GM18909 (cell line): ENCODE results near the gene ACTG2.
"Not testable (repeated sequence)": the region's sequence is repeated elsewhere in the genome, so short reads cannot be mapped to it uniquely, and the experiment has no call there.

ENCODE experiments used
- ATAC-seq: cut with Tn5 transposase; IDR thresholded peaks from one replicate; pipeline ENCODE4 v1.9.1; 2021; ENCODE audit warnings: mild to moderate bottlenecking; ENCODE audit not compliant: unreplicated experiment, poor library complexity

ACTG2 gene

DNA sequence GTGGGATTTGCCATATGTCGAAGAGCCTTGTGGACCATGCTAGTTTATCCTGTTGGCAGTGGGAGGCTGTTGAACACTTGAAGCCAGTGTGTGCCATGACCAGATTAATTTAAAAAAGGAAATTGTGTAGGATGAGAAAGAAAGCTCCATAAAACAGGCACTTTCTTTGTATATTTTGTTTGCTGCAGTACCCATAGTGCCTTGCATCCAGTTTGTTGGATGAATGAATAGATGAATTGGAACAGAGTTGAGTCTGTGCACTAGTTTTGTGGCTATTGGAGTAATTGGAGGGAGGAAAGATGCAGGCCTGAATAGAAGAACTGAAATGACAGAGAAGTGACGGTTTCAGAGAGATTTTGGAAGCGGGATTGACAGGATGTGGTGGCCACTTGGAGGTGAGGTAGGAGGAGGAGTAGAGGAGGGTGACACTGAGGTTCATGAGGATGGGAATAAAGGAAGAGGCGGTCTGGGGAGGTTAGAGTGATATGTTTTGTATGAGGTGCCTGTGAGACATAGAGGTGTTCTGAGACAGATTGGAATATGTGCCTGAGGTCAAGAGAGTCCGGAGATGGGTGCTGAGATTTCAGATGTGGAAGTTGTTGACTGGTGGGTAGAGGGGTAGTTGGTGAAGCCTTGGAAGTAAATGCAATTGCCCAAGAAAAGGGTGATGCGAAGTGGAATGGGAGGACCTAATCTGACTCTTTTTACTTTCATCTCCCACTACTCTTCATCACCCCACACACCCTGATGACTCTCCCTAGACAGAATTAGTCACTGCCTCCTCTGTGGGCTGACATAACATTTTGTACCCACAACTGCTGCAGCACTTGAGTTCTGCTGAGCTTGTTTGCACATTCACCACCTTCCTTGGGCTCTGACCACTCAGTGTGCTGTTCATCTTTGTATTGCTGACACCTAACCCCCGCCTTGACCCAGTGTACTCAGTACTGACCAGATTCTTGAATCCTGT, 39.0 kb downstream of the ACTG2 start:
- ATAC-seq, result no peak

DNA sequence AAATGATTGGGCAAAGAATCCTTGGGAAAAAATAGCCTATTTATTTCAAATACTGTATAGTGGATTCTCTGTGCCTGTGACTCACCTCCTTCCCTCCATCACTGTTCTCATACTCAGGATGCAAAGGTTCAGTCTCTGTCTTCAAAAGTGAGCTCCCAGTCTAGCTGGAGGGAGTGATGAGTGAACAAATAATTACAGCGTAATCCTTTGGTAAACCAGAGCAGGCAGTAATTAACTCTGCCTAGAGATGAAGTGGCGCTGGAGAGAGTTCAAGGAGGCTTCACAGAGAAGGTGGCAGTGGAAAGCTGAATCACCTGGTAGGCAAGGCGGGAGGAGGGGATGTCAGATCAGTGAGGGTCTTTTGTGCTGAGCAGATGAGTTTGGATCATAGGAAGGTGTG, 40.4 kb downstream of the ACTG2 start:
- ATAC-seq, result no peak

DNA sequence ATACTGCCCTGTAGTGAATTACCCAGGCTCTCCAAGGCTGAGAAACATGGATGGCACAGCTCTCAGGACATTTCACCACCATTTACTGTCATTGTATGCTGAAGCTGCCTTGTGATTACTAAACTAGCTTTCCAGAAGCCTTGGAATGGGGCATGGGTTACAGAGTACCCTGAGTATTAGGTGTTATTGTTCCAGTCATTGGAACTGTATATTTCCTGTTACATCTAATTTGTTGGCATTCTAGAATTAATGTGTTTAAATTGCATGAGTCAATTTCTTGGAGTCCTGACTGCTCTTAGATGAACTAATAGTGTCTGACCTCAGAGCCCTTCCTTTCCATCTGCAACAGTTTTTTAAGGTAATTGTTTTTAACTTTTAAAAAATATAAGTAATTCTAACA, 42.8 kb downstream of the ACTG2 start:
- no peak for ATAC-seq

DNA sequence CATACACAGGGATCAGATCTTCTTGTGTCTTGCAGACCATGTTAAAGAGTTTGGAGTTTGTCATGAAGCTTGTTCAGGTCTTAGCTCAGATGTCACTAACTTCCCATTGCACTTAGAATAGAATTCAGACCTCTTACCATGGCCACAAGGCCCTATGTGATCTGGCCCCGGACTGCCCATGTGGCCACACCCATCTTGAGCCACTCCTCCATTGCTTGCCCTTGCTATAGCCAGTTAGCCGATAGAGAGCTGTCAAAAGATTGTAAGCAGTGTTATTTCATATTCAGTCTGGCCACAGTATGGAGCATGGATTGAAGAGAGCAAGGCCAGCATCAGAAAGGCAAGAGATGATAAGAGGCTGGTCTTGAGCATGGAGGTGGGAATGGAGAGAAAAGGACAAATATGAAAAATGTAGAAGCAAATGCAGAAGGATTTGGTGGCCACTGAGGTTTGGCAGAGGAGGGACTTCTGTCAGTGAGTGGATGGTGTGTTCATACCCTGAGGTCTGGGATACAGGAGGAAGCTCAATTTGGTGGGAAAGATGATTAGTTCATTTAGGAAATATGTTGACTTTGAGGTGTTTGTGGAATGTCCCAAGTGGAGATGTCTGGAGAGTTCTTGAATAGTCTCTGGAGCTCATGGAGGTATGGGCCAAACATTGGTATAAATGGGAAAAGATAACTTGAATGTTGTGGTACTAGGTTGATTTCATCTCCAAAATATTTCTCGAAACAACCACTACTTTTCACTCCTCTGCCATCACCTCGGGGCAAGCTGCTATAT, 44.5 kb downstream of the ACTG2 start:
- ATAC-seq, result no peak

DNA sequence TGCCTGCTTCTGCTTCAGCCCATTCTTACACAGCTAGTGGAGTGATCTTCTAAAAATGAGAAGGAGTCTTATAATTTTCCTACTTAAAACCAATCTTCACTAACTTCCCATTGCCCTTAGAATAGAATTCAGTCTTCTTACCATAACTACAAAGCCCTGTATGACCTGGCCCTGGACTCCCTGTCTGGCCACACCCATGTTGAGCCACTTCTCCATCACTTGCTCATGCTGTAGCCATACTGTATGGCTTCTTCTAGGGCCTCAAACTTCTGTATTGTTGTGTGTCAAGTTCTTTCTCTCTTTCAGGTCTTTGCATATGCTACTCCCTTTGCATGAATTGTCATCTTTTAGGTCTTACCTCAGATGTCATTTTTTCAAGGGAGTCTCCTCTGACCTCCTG, 45.1 kb downstream of the ACTG2 start:
- no peak for ATAC-seq

DNA sequence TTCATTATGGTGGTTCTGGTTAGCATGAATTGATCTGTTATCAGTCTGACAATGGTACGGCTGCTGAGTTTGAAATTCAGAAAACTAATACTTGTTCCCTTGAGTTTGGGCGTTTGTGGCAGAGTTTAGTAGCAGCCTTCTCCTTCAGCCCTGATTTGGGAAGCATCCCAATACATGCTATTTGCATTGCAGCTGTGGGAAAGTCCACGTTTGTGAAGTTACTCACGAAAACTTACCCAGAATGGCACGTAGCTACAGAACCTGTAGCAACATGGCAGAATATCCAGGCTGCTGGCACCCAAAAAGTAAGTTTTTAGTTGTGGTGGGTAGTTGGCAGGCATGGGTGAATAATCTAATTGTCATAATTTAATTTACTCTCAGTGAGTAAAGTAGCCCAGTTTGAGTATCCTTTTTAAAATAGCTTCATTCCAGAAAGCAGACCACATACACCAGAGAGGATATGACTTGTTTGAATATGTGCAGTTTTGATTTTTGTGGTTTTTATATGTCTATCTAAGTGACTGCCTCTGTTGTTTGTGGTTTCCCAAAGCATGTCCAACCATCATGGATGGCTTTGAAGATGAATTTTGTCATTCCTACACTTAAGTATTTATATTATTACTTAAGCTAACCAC, 46.0 kb downstream of the ACTG2 start:
- no peak for ATAC-seq

DNA sequence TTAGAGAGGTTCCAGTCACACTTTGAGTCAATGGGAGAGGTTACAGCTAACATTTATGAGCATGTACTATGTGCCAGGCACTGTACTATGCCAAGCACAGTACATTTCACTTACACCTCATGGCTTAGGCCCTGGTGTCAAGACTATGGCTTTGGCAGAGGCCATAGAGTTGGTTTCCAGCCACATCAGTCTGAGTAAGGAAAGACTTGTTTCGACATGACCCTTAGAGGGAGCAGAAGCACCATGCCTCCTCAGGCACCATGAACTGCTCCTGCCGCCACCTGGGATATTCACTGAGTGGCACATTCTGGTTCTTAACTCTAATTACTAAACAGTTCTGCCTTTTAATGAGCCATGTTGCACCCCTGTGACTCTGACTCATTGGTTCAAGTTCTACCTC, 46.6 kb downstream of the ACTG2 start:
- no peak for ATAC-seq

DNA sequence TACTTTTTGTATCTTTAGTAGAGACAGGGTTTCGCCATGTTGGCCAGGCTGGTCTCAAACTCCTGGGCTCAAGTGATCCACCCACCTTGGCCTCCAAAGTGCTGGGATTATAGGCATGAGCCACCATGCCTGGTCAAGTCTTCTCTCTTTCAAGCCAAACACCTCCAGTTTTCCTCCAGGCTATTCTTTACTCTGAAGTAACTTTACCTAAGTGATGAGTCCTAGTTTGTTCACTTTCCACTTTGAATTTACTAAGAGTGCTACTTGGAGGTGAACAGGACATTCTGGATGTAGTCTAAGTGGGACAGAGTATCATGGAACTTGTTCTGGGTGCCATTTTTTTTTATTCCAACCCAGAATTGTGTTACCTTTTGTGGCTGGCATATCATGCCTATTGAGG, 47.3 kb downstream of the ACTG2 start:
- not testable (repeated sequence) for ATAC-seq

DNA sequence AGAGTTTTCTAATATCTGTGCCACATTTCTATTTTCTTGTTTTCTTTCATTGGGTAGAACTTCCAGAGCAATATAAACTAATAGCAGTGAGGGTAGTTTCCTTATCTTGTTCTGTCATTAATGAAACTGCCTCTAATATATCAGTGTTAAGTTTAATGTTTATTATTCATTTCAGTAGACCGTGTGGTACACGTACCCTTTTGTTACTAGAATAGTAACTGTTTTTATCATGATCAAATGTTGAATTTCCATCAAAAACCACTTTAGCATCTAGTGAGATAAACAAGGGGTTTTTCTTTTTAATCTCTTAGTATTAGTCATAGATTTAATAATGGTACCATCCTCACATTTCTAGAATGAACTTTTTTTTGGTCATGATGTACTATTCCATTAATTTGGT, 49.9 kb downstream of the ACTG2 start:
- no peak for ATAC-seq

DNA sequence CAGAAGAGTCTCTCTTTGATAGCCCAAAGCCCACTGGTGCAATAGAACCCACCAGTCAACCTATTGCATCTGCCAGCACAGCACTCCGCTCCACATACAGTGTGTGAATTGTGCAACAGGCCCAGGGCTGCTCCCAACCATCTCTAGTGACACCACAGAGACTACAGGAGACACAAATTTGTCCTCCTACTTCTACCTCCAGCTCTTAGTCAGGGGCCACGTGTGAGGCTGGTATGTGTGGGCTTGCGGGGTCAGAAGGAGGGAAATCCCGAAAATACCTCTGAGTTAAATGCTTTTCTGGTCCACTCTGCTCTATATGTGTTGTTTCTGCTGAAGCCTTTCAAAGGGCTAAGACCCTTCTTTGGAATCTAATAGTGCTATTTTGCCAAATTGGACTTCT, 51.9 kb downstream of the ACTG2 start:
- no peak for ATAC-seq

DNA sequence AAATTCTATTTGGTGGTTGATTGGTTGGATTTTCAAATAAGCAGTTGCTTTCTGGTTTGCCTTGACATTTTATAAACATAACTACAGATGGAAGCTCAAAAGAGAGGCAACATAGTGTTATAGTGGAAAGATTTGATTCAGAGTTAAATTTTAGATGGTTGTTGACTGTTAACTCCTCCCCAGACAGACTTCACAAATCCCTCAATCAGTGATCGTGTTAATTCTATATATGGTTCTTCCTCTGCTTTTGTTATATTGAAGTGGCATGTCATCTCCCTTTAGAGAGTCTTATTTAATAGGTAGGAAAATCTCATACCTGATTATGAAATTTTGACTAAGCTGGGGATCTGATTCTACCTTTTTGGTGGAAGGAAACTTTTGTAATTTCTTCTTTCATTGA, 53.4 kb downstream of the ACTG2 start:
- ATAC-seq, result no peak

DNA sequence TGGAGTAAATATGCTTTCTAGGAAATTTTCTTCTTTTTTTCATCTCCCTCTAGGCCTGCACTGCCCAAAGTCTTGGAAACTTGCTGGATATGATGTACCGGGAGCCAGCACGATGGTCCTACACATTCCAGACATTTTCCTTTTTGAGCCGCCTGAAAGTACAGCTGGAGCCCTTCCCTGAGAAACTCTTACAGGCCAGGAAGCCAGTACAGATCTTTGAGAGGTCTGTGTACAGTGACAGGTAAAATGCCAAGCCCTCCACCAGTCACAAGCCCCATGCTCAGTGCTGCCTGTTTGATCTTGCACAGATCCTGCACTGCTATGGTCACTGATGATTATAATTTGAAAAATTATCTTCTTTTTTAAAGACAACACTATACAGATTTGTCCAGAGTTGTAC, 53.9 kb downstream of the ACTG2 start:
- no peak for ATAC-seq

DNA sequence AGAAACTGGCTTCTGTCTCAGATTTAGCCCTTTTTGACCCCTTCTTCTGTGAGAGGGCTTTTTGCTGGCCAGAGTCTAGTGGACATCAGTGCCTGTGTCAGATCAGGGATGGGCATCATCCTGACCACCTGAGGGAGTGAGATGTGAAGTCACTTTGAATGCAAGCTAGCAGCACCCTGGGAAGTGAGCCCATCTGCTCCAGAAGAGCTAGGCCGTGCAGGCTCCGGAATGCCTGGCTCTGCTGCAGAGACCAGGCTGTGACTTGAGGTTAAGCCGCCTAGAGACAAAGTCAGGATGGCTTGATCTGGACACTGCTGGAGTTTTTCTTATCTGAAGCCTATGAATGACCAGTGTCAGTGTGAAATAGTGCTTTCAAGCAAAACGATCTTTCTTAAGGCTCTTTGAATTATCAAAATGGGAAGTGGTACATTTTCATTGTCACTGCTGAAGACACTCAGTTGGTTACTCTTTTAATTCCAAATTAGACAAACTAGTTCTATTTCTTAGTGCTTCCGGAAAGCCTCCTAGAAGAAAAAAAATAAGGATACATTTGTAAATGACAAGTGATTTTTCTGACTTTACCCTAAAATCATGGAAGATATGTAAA, 54.7 kb downstream of the ACTG2 start:
- no peak for ATAC-seq

DNA sequence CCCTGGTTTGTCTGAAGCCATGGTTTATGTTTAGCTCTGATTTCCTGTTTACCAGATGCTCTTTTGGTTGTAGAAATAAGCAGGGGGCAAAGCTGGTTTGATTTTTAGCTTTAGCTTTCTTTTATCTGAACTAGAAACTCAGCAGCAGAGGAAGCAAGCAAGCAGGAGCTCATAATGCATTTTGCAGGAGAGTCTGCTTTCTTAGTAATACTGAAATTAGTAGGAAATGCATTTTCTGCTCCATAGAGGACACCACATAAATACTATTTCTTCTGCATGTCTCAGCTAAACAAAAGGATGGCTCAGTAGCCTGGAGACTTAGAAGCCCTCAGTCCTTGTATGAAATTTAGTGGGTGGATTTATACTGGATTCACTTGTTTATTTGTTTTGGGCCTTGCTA, 57.0 kb downstream of the ACTG2 start:
- no peak for ATAC-seq

DNA sequence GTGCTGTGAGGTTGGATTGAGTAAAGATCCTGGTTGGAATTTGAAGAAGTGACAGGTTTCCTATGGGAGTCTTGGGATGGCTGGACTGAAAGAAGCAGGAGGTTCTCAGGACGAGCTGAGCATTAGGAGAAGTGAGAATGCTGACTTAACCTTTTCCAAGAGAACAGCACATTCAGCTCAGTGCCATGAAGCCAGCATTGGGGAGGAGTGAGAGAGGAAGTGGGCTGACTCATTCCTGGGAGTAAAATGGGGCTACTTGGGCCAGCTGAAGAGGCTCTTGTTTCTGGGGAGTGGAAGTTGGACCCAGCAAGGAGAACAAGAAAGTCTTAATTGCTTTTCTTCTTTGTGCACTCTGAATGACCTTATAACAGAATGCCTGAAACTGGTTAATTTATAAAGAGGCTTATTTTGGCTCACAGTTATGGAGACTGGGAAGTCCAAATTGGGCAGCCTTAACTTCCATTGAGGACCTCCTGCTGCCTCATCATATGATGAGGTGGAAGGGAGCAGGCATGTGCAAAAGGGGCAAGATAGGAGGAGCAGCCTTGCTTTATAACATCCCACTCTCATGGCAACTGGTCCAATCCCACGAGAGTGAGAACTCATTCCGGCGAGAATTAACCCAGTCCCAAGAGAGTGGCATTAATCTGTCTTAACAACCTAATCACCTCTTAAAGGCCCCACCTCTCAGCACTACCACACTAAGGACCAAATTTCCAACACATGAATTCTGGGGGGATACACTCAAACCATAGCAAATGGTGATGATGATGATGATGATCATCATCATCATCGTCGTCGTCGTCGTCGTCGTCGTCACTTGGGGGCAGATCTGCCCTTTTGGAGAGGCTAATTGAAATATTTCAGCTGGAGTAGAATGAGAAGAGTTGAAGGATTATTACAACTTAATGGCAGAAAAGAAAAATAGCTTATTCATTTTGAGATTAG, 60.0 kb downstream of the ACTG2 start:
- no peak for ATAC-seq

DNA sequence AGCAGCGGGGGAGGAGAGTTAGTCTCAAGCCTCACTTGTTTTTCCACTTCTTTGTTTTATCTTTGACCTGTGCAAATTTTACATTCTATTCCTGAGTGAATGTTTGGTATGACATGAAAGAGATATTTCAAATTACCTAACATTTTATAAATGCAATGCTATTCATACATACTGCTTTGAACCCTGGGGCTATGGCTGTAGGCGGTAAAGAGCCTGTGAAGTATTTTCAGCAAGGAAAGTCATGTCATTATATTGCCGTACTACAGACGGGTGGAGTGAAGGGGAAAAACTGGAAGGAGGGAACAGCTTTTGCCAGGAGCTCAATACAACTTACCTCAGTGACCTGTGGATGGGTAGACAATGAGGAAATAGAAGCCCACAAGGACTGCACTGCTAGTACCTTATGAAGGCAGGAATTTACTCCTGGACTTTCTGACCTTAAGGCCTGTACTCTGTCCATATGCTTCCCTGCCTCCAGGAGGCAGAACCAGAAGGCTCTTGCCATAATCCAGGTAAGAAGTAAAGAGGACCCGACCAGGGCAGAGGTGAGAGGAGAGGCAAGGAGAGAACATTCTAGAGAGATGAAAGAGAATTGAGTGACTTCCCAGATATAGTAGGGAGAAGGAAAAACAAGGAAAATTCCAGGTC, 63.5 kb downstream of the ACTG2 start:
- ATAC-seq, result no peak

DNA sequence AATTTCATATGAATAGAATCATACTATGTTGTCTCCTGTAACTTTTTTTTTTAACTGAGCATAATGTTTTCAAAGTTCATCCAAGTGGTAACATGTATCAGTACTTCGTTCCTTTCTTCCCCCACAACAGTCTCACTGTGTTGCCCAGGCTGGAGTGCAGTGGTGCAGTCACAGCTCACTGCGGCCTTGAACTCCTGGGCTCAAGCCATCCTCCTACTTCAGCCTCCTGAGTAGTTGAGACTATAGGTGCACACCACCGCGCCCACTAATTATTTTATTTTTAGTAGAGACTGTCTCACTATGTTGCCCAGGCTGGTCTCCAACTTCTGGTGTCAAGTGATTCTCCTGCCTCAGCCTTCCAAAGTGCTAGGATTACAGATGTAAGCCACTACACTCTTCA, 68.5 kb downstream of the ACTG2 start:
- no peak for ATAC-seq

DNA sequence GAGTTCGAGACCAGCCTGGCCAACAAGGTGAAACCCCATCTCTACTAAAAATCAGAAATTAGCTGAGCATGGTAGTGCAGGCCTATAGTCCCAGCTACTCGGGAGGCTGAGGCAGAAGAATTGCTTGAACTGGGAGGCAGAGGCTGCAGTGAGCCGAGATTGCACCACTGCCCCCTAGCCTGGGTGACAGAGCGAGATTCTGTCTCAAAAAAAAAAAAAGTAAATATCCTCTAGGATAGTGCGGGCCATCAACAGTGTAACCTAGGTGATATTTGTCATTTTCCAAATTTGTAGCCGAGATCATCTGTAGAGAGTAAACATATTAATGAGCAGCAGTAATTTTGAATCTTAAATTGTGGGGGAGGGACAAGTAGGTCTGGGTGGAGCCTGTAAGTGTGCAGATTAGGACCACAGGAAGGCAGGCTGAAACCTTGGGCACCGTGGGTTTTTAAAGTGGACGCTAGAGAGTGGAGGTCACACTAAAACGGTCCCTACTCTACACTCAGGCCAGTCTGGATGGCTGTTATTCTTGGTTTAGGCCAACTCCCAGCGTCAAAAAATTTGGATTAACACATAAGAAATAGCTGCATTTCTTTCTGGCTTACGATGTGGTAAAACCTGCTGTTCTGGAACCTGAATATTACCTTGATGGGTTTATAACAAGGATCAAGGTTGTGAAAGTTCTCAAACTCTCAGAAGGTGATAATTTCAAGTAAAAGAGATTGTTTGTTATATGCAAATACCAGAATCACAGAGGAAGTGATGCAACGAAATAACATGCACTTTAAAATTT, 69.2 kb downstream of the ACTG2 start:
- ATAC-seq, result no peak
